HCT116 (cell line): Measurements from ENCODE around the gene CCDC124. TPM values are rescaled to one million over a fixed set of nuclear protein-coding genes. Genes with fewer than 3 reads are reported as not detected.

Source experiments
- ATAC-seq: fragments of 200-7000 bp; cut with Tn5 transposase; 2 replicates; pipeline ENCODE4 v1.9.1; 2020; ENCODE audit warnings: mild to moderate bottlenecking, moderate library complexity
- BruUV-seq: library from RNA; stranded (reverse); fragments of 400-500 nt; replicated peaks from 2 replicates; lab custom pipeline; 2021; lab: Mats Ljungman, UMichigan
- CTCF ChIA-PET: fragments of 300-600 bp; sonication (Branson Sonifier 250); formaldehyde crosslinking; loops from one replicate; lab custom pipeline; 2021; ENCODE audit warnings: antibody characterized with exemption; lab: Charles Lee
- POLR2A ChIA-PET: fragments of 300-600, 350-600 bp; sonication (Branson Sonifier 250); formaldehyde crosslinking; loops from one replicate; lab custom pipeline; 2021; ENCODE audit warnings: antibody characterized with exemption; lab: Charles Lee
- RAD21 ChIA-PET, 2 experiments: fragments of 300-600 bp; sonication (Branson Sonifier 250); formaldehyde crosslinking; loops; one replicate each; lab custom pipeline; 2023; ENCODE audit warnings: low total read pairs in 2 of 2; ENCODE audit not compliant: uncharacterized antibody in 2 of 2, unreplicated experiment in 2 of 2, low non-redundant PET in 1 of 2; lab: Charles Lee
- DNase-seq: peaks from one replicate; pipeline ENCODE4 v3.0.0-alpha.2; 2010; ENCODE audit warnings: low read depth, low spot score
- H2AFZ ChIP-seq: fragments of 200-600 bp; shearing (Covaris generic), sonication (generic); 2 replicates; pipeline ENCODE4 v1.6.1; 2017; ENCODE audit warnings: low read depth, mixed run types, mixed read lengths, antibody characterized with exemption, low read length; ENCODE audit not compliant: poor library complexity, severe bottlenecking
- H3K27ac ChIP-seq: 2 replicates; pipeline ENCODE4 v1.5.1; 2012; ENCODE audit warnings: low read depth, low read length
- H3K27me3 ChIP-seq: fragments of 200-600 bp; sonication (generic); 2 replicates; pipeline ENCODE4 v1.6.1; 2016; ENCODE audit warnings: mixed run types, low read length, mixed read lengths; ENCODE audit not compliant: insufficient read depth
- H3K36me3 ChIP-seq, 2 experiments: fragments of 200-500 bp in 1 of 2; fragments of 200-600 bp in 1 of 2; sonication (Bioruptor generic) in 1 of 2; sonication (generic) in 1 of 2; 2 replicates each; pipeline versions ENCODE4 v1.5.1 to v1.6.1; 2014 to 2016; ENCODE audit warnings: low read length in 2 of 2, inconsistent platforms in 1 of 2, mixed read lengths in 1 of 2, mixed run types in 1 of 2; ENCODE audit not compliant: insufficient read depth in 2 of 2, control insufficient read depth in 1 of 2
- H3K4me1 ChIP-seq, 2 experiments: fragments of 200-600 bp in 1 of 2; sonication (generic) in 1 of 2; 2 replicates each; pipeline versions ENCODE4 v1.5.1 to v1.6.1; 2012 to 2017; ENCODE audit warnings: low read length in 2 of 2, inconsistent platforms in 1 of 2, mild to moderate bottlenecking in 1 of 2, mixed read lengths in 1 of 2, mixed run types in 1 of 2, moderate library complexity in 1 of 2; ENCODE audit not compliant: insufficient read depth in 2 of 2, control insufficient read depth in 1 of 2
- H3K4me2 ChIP-seq: fragments of 200-600 bp; sonication (generic); 2 replicates; pipeline ENCODE4 v1.6.1; 2017; ENCODE audit warnings: mixed run types, low read length, mixed read lengths
- H3K4me3 ChIP-seq, 2 experiments: fragments of 200-600 bp in 1 of 2; sonication (generic) in 1 of 2; replicated peaks in 1 of 2; 2 replicates each; pipeline ENCODE4 v1.5.1; 2011 to 2016; ENCODE audit warnings: low read length in 2 of 2, control low read depth in 1 of 2, low read depth in 1 of 2, mild to moderate bottlenecking in 1 of 2, mixed read lengths in 1 of 2, mixed run types in 1 of 2
- H3K79me2 ChIP-seq: fragments of 200-600 bp; sonication (generic); 2 replicates; pipeline ENCODE4 v1.6.1; 2017; ENCODE audit warnings: mild to moderate bottlenecking, mixed run types, low read length, moderate library complexity, mixed read lengths; ENCODE audit not compliant: insufficient read depth
- H3K9ac ChIP-seq: fragments of 200-600 bp; sonication (generic); 2 replicates; pipeline ENCODE4 v1.6.1; 2016; ENCODE audit warnings: low read length, mixed read lengths
- H3K9me2 ChIP-seq: fragments of 200-600 bp; sonication (generic), shearing (Covaris generic); 2 replicates; pipeline ENCODE4 v1.6.1; 2017; ENCODE audit warnings: mixed run types, mild to moderate bottlenecking, moderate library complexity; ENCODE audit not compliant: insufficient read depth
- H3K9me3 ChIP-seq, 2 experiments: fragments of 200-500 bp in 1 of 2; fragments of 200-600 bp in 1 of 2; sonication (Bioruptor generic) in 1 of 2; sonication (generic) in 1 of 2; 2 replicates each; pipeline ENCODE4 v1.6.1; 2014 to 2017; ENCODE audit warnings: low read length in 2 of 2, mixed read lengths in 2 of 2, inconsistent platforms in 1 of 2, low read depth in 1 of 2, mild to moderate bottlenecking in 1 of 2, mixed run types in 1 of 2, moderate library complexity in 1 of 2; ENCODE audit not compliant: control insufficient read depth in 1 of 2, insufficient read depth in 1 of 2
- H4K20me1 ChIP-seq: fragments of 200-600 bp; sonication (generic), shearing (Covaris generic); 2 replicates; pipeline ENCODE4 v1.6.1; 2017; ENCODE audit warnings: mixed run types, mild to moderate bottlenecking, moderate library complexity; ENCODE audit not compliant: insufficient read depth
- CEBPB ChIP-seq: IDR thresholded peaks from 2 replicates; pipeline ENCODE4 v1.6.1; 2012; ENCODE audit warnings: low read depth
- EZH2phosphoT487 ChIP-seq: fragments of 200-600 bp; IDR thresholded peaks from 2 replicates; pipeline ENCODE4 v1.6.1; 2018; ENCODE audit warnings: antibody characterized with exemption, borderline replicate concordance
- SRF ChIP-seq: IDR thresholded peaks from 2 replicates; pipeline ENCODE4 v1.6.1; 2012; ENCODE audit warnings: low read depth
- TCF7L2 ChIP-seq: IDR thresholded peaks from 2 replicates; pipeline ENCODE4 v1.7.0; 2011; ENCODE audit warnings: borderline replicate concordance, inconsistent platforms; ENCODE audit not compliant: insufficient read depth, insufficient read length; ENCODE audit errors: extremely low read depth
- ZFX ChIP-seq: fragments of 450-650 bp; IDR thresholded peaks from 2 replicates; pipeline ENCODE4 v1.6.1; 2017
- ZNF274 ChIP-seq: fragments of 200-500 bp; sonication (Bioruptor generic); IDR thresholded peaks from 2 replicates; pipeline ENCODE4 v1.6.1; 2014; ENCODE audit warnings: mild to moderate bottlenecking, low read depth, low read length, inconsistent platforms
- intact Hi-C: fragments of 100-400 bp; cut with micrococcal nuclease; formaldehyde crosslinking; loops from 2 replicates; pipeline ENCODE4 v1.10.0; 2022
- total RNA-seq: library from RNA; stranded (reverse); gene quantifications from one replicate; pipeline ENCODE4 v1.2.1, GENCODE V29; 2021; ENCODE audit not compliant: unreplicated experiment
- TF ChIP-seq, protein P1 (sequence below): IDR thresholded peaks from 2 replicates; pipeline ENCODE4 v1.6.1; 2012
- TF ChIP-seq, protein P2 (sequence below): IDR thresholded peaks from 2 replicates; pipeline ENCODE4 v1.6.1; 2012; ENCODE audit warnings: low read depth
- TF ChIP-seq, protein P3 (sequence below): IDR thresholded peaks from 2 replicates; pipeline ENCODE4 v1.6.1; 2011; ENCODE audit warnings: mild to moderate bottlenecking, low read length, moderate library complexity; ENCODE audit not compliant: insufficient replicate concordance; ENCODE audit errors: extremely low read depth
- TF ChIP-seq, protein P4 (sequence below): IDR thresholded peaks from 2 replicates; pipeline ENCODE4 v1.6.1; 2012

Gene CCDC124
- total RNA-seq, 1 experiment from 2014 or later: 177 TPM

DNA sequence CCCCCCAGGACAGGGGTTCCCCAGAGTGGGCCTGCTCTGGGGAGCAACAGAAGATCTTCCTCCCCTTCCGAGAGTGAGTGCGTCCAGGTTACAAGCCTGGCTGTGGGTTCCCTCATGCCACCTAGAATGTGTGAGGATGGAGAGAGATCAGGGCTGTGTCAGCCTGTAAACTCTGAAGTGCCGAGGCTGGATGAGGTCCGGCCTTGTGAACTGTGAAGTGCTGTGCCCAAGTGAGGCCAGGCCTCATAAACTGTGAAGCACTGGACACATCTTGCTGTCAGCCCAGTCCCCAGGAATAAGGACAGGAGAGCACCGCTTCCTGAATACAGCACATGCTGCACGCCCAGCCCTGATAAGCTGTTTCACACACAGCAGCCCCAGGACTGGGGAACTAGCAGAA lies 41.7 kb downstream of the CCDC124 start:
- no peaks in the 10 kb centered on the region for H3K27me3 ChIP-seq
- ATAC-seq (no peak), DNase-seq (no peak)
- no peaks in the 10 kb centered on the region for H3K4me1 ChIP-seq
- H3K36me3 ChIP-seq: no peaks in the 10 kb centered on the region
- BruUV-seq: no TSS peak
- POLR2A ChIA-PET: no interaction called here
- no peaks in the 10 kb centered on the region for H4K20me1 ChIP-seq
- CTCF ChIA-PET: no interaction called here
- intact Hi-C loops: no loop called here
- no peaks in the 10 kb centered on the region for H3K9me3 ChIP-seq
- no peaks in the 10 kb centered on the region for H3K79me2 ChIP-seq
- TF ChIP-seq ZFX: no peak
- H3K9me2 ChIP-seq: no peaks in the 10 kb centered on the region
- H3K27ac ChIP-seq: no peak overlapping the region
- no peak overlapping the region for H3K4me3 ChIP-seq
- H3K9ac ChIP-seq: no peak overlapping the region
- H3K4me2 ChIP-seq: no peak overlapping the region
- RAD21 ChIA-PET: no interaction called here
- H2AFZ ChIP-seq: no peak overlapping the region

DNA sequence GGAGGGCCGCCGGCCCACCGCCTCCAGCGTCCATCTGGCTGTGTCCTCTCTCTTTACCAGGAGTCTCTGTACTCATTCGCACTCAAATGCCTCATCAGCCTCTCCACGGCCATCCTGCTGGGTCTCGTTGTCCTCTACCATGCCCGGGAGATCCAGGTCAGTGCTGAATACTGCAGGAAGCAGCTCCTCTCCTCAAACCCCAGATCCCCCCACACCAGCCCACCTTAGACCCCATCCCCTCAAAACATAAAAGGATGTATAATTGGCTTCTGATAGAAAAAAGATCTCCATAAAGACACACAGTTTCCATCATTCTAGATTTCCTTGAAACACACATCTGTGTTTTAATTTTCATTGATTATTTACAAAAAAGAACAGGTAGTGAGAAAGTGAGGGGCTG lies 42.2 kb downstream of the CCDC124 start:
- no peaks in the 10 kb centered on the region for H4K20me1 ChIP-seq
- intact Hi-C loops: no loop called here
- no peak for DNase-seq
- ATAC-seq: no peak
- ChIA-PET RAD21 (no interaction called here), POLR2A (no interaction called here), CTCF (interaction anchor here (1.8 kb wide), 1 partner anchor 37 kb away, joined by 3 read pairs; no protein-coding TSS in a partner anchor)
- no peaks in the 10 kb centered on the region for H3K27me3 ChIP-seq
- BruUV-seq: no TSS peak
- no peak overlapping the region for H3K9ac ChIP-seq
- no peak overlapping the region for H3K4me2 ChIP-seq
- TF ChIP-seq EZH2phosphoT487: no peak
- TF ChIP-seq, protein P1, sequence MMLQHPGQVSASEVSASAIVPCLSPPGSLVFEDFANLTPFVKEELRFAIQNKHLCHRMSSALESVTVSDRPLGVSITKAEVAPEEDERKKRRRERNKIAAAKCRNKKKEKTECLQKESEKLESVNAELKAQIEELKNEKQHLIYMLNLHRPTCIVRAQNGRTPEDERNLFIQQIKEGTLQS: no peak
- TF ChIP-seq, protein P2, sequence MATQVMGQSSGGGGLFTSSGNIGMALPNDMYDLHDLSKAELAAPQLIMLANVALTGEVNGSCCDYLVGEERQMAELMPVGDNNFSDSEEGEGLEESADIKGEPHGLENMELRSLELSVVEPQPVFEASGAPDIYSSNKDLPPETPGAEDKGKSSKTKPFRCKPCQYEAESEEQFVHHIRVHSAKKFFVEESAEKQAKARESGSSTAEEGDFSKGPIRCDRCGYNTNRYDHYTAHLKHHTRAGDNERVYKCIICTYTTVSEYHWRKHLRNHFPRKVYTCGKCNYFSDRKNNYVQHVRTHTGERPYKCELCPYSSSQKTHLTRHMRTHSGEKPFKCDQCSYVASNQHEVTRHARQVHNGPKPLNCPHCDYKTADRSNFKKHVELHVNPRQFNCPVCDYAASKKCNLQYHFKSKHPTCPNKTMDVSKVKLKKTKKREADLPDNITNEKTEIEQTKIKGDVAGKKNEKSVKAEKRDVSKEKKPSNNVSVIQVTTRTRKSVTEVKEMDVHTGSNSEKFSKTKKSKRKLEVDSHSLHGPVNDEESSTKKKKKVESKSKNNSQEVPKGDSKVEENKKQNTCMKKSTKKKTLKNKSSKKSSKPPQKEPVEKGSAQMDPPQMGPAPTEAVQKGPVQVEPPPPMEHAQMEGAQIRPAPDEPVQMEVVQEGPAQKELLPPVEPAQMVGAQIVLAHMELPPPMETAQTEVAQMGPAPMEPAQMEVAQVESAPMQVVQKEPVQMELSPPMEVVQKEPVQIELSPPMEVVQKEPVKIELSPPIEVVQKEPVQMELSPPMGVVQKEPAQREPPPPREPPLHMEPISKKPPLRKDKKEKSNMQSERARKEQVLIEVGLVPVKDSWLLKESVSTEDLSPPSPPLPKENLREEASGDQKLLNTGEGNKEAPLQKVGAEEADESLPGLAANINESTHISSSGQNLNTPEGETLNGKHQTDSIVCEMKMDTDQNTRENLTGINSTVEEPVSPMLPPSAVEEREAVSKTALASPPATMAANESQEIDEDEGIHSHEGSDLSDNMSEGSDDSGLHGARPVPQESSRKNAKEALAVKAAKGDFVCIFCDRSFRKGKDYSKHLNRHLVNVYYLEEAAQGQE: no peak
- TF ChIP-seq, protein P3, sequence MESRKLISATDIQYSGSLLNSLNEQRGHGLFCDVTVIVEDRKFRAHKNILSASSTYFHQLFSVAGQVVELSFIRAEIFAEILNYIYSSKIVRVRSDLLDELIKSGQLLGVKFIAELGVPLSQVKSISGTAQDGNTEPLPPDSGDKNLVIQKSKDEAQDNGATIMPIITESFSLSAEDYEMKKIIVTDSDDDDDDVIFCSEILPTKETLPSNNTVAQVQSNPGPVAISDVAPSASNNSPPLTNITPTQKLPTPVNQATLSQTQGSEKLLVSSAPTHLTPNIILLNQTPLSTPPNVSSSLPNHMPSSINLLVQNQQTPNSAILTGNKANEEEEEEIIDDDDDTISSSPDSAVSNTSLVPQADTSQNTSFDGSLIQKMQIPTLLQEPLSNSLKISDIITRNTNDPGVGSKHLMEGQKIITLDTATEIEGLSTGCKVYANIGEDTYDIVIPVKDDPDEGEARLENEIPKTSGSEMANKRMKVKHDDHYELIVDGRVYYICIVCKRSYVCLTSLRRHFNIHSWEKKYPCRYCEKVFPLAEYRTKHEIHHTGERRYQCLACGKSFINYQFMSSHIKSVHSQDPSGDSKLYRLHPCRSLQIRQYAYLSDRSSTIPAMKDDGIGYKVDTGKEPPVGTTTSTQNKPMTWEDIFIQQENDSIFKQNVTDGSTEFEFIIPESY: no peak
- no peak for TF ChIP-seq ZFX
- no peak for TF ChIP-seq CEBPB
- TF ChIP-seq ZNF274: no peak
- TF ChIP-seq SRF: no peak
- no peak for TF ChIP-seq TCF7L2
- TF ChIP-seq, protein P4, sequence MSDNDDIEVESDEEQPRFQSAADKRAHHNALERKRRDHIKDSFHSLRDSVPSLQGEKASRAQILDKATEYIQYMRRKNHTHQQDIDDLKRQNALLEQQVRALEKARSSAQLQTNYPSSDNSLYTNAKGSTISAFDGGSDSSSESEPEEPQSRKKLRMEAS: no peak
- no peaks in the 10 kb centered on the region for H3K79me2 ChIP-seq
- no peak overlapping the region for H3K4me3 ChIP-seq
- no peaks in the 10 kb centered on the region for H3K4me1 ChIP-seq
- no peak overlapping the region for H2AFZ ChIP-seq
- H3K36me3 ChIP-seq: no peaks in the 10 kb centered on the region
- no peaks in the 10 kb centered on the region for H3K9me2 ChIP-seq
- H3K27ac ChIP-seq: no peak overlapping the region
- no peaks in the 10 kb centered on the region for H3K9me3 ChIP-seq
